ENCODE data around the gene BHLHA15.

Gene BHLHA15
- 0.56 reads per million for total RNA-seq

GRCh38 chr7:98211221-98211675 lies at the start of gene BHLHA15:
Gene BHLHA15, plus strand, starts transcription at chr7:98211439. Its CDS starts 871 bp downstream, at chr7:98212310.
- no peak for DNase-seq

GRCh38 chr7:98162758-98163157 lies 48.5 kb upstream of the BHLHA15 start:
- no peak for DNase-seq

- no peak for DNase-seq
Measured at GRCh38 chr7:98163269-98163668, 48.0 kb upstream of the BHLHA15 start.

- DNase-seq = no peak
Measured at GRCh38 chr7:98163704-98164494, 47.3 kb upstream of the BHLHA15 start.

GRCh38 chr7:98165827-98166667 lies 45.2 kb upstream of the BHLHA15 start:
- DNase-seq = peak; percentile 20

GRCh38 chr7:98166668-98166970 lies 44.6 kb upstream of the BHLHA15 start:
- no peak for DNase-seq

GRCh38 chr7:98167653-98168052 lies 43.6 kb upstream of the BHLHA15 start:
- no peak for DNase-seq

GRCh38 chr7:98168181-98168903 lies 42.9 kb upstream of the BHLHA15 start:
- peak; percentile 63 for DNase-seq

GRCh38 chr7:98168904-98169621 lies 42.2 kb upstream of the BHLHA15 start:
- no peak for DNase-seq

GRCh38 chr7:98170966-98171365 lies 40.3 kb upstream of the BHLHA15 start:
- DNase-seq = no peak

- no peak for DNase-seq
Measured at GRCh38 chr7:98171449-98171848, 39.8 kb upstream of the BHLHA15 start.

GRCh38 chr7:98174334-98175259 lies 36.6 kb upstream of the BHLHA15 start:
- DNase-seq = no peak

- DNase-seq = no peak
Measured at GRCh38 chr7:98175260-98175940, 35.8 kb upstream of the BHLHA15 start.

GRCh38 chr7:98177553-98177952 lies 33.7 kb upstream of the BHLHA15 start:
- DNase-seq = no peak

GRCh38 chr7:98178321-98178720 lies 32.9 kb upstream of the BHLHA15 start:
- DNase-seq = no peak

GRCh38 chr7:98178762-98179490 lies 32.3 kb upstream of the BHLHA15 start:
- no peak for DNase-seq

- no peak for DNase-seq
Measured at GRCh38 chr7:98180751-98181150, 30.5 kb upstream of the BHLHA15 start.

GRCh38 chr7:98185101-98185500 lies 26.1 kb upstream of the BHLHA15 start:
- no peak for DNase-seq

- no peak for DNase-seq
Measured at GRCh38 chr7:98186452-98187137, 24.6 kb upstream of the BHLHA15 start.

GRCh38 chr7:98187138-98187502 lies 24.1 kb upstream of the BHLHA15 start:
- no peak for DNase-seq
